NCI-H128 (cell line): ENCODE results near the gene SPEN.
A peak's percentile ranks its signal among the peaks of the same experiment; 100 is the strongest.

Experiments used
- DNase-seq: peaks from one replicate; lab custom pipeline; 2025; ENCODE audit not compliant: unreplicated experiment; lab: John Stamatoyannopoulos, UW

The SPEN gene

DNA sequence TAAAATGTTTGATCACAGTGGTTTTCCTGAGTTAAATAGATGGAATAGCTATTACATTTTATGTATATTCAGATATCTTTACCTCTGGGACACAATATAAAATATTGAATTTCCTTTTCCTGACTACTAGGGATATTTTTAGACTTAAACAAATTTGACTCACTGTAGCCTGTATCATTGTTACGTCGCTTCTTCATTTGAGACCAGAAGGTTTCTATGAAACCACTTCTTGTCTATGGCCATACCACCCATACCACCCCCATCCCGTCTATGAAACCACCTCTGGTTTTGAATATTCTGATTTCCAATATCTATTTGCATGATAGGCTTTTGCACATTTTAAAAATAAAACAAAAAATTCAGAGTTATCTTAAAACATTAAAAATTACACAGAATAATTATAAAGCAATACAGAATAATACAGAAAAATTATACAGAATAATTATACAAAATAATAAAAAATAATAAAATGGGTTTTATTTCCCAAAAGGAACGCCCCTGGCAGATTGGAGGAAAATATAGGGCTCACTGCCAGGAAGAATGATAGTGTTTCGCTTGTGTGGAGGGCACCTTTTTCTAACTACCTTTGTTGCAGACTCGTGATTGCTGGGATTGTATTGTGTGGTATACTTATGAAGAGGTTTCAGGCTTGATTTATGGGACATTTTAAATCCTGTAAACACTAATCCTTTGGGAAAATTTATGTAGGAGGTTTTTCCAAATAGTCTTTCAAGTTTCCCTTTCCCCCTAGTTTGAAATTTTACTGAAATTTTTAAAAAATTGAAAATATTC, 4.7 kb downstream of the SPEN start:
- no peak for DNase-seq

DNA sequence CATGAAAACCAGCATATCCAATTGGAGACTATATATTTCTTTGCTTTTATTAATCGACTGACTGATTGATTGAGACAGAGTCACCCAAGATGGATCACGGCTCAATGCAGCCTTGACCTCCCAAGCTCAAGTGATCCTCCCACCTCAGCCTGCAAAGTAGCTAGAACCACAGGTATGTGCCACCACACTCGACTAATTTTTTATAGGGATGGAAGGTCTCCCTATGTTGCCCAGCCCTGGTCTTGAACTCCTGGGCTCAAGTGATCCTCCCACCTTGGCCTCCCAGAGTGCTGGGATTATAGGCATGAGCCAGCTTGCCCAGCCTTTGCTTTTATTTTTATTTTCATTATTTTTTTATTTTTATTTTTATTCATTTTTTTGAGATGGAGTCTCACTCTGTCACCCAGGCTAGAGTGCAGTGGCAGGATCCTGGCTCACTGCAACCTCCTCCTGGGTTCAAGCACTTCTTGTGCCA, 5.4 kb downstream of the SPEN start:
- DNase-seq, result no peak

DNA sequence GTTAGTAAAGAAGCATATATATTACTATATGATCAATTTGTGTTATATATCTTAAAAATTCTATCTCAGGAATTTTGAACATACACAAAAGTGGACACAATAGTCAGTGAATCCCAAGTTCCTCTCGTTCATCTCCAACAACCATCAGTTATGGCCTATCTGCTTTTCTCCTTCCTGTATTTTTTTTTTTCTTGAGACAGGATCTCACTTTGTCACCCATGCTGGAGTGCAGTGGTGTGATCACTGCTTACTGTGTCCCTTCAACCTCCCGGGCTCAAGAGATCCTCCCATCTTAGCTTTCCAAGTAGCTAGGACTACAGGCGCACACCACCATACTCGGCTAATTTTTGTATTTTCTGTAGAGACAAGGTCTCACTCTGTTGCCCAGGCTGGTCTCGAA, 9.4 kb downstream of the SPEN start:
- DNase-seq, result no peak

DNA sequence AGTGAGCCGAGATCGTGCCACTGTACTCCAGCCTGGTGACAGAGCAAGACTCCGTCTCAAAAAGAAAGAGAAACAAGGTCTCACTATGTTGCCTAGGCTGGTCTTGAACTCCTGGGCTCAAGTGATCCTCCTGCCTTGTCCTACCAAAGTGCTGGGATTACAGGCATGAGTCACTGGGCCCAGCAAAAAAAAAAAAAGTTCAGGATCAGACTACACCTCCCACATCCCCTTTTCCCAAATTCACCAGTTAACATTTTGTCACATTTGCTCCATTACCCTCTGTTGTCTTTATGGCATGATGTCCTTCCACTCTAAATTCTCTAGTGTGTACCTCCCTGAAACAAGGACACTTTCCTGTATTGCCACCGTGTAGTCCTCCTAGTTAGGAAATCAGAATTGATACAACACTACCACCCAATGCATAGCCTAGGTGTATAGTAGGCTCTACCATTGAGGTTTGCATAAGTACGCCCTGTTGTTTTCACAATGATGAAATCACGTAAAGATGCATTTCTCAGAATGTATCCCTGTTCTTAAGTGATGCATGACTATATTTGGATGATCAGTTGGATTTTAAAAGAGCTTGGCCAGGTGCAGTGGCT, 10.7 kb downstream of the SPEN start:
- no peak for DNase-seq

DNA sequence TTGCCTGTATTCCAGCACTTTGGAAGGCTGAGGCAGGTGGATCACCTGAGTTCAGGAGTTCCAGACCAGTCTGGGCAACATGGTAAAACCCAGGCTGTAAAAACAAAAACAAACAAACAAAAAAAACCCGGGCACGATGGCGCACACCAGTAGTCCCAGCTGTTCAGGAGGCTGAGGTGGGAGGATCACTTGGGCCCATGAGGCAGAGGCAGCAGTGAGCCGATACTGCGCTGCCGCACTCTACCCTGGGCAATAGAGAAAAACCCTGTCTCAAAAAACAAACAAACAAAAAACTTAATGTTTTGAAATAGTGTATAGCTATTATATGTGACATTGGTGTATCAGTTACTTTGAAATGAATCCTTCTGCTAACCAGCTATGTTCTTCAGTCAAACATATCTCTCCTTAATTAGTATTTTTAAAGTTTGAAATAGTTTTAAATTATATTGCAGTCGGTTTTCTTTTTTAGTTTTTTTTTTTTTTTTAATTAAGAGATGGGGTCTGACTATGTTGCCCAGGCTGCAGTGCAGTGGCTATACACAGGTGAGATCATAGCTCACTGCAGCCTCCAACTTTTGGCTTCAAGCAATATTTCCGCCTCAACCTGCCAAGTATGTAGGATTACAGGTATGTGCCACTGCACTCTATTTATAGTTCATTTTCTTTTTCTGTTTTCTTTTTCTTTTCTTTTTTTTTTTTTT, 11.3 kb downstream of the SPEN start:
- no peak for DNase-seq

DNA sequence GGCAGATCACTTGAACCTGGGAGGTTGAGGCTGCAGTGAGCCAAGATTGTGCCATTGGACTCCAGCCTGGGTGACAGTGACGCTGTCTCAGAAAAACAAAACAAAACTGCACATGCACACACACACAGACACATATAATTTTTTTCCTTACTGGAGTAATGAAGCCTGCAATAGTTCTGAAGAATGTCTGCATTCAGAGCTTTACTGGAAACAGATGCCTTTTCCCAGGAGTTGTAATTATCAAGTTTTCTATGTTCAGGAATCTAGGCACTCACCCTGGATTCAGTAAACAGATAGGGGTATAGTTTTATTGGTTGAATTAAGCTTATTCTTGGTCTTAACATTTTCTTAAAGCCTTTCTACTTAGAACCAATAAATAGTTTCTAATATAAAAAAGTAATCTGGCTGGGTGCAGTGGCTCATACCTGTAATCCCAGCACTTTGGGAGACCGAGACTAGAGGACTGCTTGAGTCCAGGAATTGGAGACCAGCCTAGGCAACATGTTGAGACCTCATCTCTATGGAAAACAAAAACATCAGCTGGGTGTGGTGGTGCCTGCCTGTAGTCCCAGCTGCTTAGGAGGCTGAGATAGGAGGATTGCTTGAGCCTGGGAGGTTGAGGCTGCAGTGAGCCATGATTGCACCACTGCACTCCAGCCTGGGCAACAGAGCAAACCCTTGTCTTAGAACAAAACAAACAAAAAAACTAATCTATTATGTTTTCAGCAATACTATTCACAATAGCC, 15.8 kb downstream of the SPEN start:
- no peak for DNase-seq

DNA sequence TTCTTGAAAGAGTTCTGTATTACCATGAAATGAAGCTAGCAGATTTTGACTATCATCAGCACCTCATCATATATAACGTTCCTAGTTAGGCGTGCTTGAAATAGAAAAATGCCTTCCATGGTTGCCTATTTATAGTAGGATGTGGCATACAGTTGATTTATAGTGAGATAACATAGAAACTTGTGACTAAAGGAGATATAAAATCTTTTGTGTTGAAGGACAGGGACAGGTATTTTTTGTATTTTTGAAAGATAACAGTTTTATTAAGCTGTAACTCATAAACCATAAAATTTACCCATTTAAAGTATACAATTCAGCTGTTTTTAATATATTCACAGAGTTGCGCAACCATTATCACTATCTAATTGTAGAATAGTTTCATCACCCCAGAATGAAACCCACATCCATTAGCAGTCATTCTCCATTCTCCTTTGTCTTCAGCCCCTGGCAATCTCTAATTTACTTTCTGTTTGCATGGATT, 19.3 kb downstream of the SPEN start:
- DNase-seq, result no peak

DNA sequence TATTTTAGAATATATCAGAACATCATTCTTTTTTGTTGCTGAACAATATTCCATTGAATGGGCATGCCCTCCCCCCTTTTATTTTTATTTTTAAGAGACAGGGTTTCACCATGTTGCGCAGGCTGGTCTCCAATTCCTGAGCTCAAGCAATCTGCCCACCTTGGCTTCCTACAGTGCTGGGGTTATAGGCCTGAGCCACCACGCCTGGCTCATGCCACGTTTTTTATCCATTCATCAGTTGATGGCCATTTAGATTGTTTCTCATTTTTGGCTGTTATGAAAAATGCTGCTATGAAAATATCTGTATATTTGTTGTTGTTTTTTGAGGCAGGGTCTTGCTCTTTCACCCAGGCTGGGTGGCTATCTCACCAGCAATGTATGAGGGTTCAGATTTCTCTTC, 19.8 kb downstream of the SPEN start:
- DNase-seq, result no peak

DNA sequence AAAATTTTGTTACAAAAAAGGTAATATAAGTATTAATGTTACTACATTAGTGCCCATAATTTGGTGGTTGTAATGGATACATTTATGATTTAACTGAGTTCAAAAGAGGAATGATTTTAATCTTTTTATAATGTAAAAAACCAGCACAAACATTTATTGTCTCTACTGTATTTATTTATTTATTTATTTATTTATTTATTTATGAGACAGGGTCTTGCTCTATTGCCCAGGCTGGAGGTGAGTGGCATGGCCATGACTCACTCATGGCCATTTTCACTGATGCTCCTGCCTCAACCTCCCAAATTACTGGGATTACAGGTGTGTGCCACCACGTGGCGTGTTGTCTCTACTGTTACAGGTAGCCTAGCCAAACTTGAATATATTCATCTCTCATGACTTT, 21.9 kb downstream of the SPEN start:
- DNase-seq, result no peak

DNA sequence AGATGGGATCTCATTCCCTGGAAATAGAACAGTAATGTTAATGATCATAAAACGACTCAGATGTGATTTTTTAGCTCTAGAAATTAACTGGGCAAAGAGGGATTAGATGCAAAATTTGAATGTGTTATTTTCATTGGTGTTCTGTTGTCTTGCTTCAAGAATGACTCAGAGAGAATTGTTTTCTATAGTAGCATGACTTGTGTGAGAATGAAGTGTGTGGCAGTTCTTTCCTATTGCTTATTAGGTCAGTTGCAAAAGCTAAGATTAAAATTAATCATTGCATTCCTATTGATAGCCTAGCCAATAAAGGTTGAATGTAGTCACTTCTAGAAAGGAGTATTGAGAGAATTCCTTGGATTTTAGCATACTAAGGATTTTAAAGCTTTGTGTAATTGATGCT, 22.9 kb downstream of the SPEN start:
- no peak for DNase-seq

DNA sequence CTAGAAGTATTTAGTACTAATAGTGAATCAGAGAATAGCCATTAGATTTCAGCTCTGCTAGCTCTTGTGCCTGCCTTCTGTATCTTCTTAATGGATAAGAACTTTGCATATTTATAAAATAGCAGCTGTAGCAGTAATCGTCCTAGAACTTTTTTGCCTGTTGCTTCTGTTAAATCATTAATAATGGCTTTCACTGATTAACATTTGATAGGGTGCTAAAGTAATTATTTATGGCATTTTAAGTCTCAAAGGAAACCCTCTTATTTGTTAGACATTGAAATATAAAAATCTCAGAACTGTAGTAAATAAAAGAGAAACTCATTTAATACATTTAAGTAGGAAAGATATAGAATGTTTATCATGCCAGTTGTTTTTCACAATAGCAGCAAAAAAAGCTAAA, 27.0 kb downstream of the SPEN start:
- no peak for DNase-seq

DNA sequence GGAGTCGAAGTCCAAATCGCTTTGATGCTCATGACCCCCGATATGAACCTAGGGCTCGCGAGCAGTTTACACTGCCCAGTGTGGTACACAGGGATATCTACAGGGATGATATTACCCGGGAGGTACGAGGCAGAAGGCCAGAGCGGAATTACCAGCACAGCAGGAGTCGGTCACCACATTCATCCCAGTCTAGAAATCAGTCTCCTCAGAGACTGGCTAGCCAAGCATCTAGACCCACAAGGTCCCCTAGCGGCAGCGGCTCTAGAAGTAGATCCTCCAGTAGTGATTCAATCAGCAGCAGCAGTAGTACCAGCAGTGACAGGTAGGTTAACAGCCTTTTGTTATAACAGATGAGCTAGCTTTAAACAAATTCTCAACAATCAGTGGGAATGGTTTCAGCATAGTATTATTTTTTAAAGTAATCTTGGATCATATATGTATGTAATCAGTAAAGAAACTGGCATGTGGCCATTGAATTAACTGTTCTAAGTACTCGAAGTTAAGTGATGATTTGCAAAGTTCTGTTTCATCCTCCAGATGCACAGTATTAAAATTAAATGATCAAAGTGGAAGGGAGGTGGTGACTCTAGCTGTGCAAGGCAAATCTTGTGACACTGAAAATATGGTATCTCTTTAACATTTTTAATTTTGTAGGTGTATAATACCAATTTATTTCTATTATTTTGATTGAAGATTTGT, 29.0 kb downstream of the SPEN start:
- DNase-seq, result no peak

DNA sequence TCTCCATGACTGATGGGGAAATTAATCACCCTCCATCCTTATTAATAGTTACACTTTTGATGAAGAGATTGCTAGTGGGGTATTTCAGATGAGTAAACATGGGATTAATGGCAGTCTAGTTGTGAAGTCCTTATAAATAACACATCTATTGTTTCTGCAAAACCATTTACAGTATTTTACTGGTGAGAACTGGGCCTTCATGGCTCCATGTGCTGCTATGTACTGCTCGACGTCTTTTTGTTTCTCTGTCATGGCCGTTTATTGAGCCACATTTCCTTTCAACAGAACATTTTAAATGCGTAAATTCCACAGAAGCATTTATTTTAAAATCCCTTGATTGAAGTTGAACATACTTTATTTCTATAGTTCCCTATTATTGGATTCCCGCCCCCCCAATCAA, 34.5 kb downstream of the SPEN start:
- no peak for DNase-seq

DNA sequence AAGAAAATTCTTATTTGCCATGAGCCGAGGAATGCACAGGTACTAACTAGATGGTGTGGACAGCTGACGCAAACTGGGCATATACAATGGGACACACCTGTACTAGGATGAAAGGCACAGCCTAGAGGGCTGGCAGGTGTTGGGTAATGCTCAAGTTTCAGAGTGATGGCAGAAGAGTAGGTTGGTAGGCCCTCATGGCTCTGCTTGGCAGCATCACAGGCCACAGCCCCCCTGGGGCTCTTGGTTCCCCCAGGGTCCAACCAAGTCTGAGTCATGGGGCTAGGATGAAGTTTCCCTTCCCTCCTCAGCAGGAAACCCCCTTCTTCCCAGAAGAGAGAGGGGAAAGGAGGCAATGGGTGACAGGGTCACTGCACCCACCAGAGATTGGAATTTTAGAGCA, 35.2 kb downstream of the SPEN start:
- DNase-seq, result no peak

DNA sequence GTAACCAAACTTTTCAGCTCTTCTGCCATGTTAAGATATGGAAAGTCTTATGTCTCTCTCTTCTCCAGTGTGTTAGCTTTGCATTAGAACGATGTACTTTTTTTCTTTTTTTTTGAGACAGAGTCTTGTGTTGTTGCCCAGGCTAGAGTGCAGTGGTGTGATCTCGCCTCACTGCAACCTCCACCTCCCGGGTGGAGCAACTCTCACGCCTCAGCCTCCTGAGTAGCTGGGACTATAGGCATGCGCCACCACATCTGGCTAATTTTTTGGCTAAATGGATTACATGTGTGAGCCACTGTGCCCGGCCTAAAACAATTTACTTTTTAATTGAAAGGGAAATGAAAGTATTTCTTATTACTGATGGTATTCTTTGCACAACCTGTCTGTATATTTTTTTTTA, 35.8 kb downstream of the SPEN start:
- DNase-seq, result no peak

DNA sequence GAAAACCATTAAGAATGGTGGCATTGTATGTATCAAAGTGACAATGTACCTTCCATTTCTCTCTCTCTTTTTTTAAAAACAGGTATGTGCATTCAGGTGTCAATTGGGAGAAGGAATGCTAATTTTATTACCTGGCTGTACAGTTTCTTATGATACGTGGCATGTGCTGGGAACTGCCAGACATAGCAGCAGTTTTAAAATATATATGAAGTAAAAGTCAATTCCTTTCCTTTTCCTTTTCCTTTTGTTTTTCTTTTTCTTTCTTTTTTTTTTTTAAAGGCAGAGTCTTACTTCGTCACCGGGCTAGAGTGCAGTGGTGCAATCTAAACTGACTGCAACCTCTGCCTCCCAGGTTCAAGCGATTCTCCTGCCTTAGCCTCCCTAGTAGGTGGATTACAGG, 37.0 kb downstream of the SPEN start:
- DNase-seq, result no peak

DNA sequence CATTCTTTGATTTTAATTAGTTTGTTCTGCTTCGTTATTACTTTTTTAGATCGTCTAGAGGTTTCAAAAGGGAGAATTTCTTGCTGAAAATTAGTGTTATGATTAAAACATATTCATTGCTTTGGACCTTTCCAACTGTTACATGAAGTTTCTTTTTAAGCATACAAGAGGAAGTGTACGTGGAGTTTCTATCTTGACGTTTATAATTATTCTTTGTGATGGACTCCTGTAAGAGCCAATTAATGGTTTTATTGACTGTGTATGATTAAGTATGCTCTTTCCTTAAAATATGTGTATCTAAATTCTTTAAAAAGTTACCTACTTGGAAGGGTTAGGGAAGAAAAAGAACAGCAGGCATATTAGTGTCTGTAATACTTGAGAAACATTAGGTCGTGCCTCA, 37.8 kb downstream of the SPEN start:
- DNase-seq, result no peak

DNA sequence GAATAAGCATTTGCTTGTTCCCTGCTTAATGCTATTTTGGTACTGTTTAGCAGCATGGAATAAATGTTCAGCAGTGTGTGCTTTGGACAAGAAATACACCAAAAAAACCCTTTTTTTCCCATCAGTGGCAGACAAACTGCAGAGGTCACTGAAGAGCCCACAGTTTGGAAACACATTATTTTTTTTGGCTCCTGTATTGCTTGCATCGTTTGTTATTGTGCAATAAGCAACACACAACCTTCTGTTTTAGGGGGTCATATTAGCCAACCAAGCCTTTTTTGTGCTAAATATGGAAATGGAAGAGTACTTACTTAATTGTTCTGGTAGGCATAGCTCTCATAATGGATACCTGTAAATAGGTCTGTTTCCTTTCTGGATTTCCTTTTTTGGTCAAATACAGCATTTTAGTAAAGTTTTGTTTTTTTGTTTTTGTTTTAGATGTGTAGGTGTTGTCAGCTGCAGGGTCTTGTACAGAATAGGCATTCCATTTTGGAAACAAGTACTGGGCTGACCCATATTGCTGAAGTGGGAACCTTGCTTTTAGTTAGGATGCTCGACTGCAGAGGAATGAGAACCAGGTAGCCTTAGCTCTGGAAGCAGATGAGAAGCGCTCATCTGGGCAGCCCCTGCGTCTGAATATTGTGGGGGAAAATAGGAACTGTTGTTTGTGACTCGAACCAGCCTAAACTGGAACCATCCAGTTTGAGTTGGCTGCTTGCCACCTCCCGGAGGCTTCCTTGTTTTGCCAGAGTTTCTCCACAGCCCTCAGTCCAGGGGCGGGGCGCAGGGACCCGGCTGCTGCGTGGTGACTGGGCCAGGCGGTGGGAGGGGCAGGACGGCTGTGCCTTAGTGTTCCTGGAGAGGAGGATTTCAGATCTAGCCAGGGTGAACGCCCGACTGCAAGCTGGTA, 38.4 kb downstream of the SPEN start:
- DNase-seq, result peak; percentile 90

DNA sequence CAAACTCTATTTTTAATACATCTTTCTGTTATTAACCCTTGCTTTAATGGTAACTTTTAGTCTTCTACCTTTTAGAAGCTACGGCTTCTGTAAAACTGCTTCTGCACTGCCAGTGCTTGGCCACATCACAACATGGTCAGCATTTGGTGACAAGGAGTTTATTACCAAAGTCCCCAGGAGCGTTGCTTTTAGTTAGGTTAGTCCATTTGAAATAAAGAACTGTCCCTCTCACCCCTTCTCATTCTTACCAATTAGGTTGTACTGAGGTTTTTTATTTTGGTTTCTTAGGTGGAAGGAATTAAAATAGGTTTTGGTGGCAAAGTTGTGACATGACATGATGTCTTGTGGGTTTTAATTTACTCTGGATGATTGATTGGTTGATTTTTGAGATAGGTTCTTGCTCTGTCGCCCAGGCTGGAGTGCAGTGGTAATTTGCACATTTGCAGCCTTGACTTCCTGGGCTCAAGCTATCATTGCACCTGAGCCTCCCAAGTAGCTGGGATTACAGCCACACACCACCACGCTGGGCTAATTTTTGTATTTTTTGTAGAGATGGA, 39.2 kb downstream of the SPEN start:
- DNase-seq, result no peak
